Vagina (tissue), 2 donors: ENCODE results near the gene TPSAB1.
"Not testable (repeated sequence)": the region's sequence is repeated elsewhere in the genome, so short reads cannot be mapped to it uniquely, and the experiment has no call there.

Experiments
- POLR2A ChIP-seq, 2 donors: fragments of 450-650 bp; IDR thresholded peaks; one replicate each; pipeline ENCODE4 v1.6.1; 2017; ENCODE audit warnings: antibody characterized with exemption in 2 of 2, mild to moderate bottlenecking in 2 of 2, moderate library complexity in 2 of 2
- TF ChIP-seq, protein P1 (sequence below), 3 experiments: fragments of 450-650 bp in 2 of 3; fragments of 200-600 bp in 1 of 3; sonication (generic) in 1 of 3; IDR thresholded peaks; one replicate each; pipeline ENCODE4 v1.5.1; 2017 to 2019; ENCODE audit warnings: antibody characterized with exemption in 3 of 3, mild to moderate bottlenecking in 2 of 3, moderate library complexity in 2 of 3

DNA sequence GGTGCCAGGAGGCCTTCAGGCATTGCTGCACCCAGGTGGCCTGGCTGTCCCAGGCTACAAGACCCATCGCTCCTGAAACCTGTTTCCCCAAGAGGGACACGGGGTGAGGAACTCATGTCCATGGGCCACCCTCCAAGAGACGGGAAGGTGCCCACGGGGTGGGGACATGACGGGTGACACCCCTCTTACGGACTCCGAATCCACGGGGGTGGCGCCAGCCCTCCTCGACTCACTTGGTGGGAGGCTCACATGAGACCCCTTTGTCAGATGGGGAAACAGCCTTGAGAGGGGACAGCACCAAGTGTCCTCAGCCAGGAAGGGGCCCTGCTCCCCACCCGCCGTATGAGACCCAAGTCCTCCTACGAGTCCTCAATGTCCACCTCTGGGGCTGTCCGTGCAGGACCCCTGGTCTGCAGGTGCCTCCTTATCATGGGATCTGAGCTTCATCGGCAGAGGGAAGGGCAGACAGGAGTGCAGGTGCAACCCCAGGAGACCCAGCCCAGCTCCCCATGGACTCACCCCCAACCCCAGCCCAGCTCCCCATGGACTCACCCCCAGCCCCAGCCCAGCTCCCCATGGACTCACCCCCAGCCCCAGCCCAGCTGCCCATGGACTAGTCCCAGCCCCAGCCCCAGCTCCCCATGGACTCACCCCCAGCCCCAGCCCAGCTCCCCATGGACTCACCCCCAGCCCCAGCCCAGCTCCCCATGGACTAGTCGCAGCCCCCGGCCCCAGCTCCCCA is 9.9 kb upstream of the TPSAB1 start:
- TF ChIP-seq, protein P1, sequence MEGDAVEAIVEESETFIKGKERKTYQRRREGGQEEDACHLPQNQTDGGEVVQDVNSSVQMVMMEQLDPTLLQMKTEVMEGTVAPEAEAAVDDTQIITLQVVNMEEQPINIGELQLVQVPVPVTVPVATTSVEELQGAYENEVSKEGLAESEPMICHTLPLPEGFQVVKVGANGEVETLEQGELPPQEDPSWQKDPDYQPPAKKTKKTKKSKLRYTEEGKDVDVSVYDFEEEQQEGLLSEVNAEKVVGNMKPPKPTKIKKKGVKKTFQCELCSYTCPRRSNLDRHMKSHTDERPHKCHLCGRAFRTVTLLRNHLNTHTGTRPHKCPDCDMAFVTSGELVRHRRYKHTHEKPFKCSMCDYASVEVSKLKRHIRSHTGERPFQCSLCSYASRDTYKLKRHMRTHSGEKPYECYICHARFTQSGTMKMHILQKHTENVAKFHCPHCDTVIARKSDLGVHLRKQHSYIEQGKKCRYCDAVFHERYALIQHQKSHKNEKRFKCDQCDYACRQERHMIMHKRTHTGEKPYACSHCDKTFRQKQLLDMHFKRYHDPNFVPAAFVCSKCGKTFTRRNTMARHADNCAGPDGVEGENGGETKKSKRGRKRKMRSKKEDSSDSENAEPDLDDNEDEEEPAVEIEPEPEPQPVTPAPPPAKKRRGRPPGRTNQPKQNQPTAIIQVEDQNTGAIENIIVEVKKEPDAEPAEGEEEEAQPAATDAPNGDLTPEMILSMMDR (IDR thresholded peaks at IDR 0.05): not testable (repeated sequence)
- TF ChIP-seq POLR2A (IDR thresholded peaks at IDR 0.05): not testable (repeated sequence)
